GM19452 (cell line): ENCODE data around the gene FTL.

ENCODE experiments used
- ATAC-seq: cut with Tn5 transposase; IDR thresholded peaks from one replicate; pipeline ENCODE4 v1.9.1; 2021; ENCODE audit not compliant: unreplicated experiment

Gene FTL

DNA sequence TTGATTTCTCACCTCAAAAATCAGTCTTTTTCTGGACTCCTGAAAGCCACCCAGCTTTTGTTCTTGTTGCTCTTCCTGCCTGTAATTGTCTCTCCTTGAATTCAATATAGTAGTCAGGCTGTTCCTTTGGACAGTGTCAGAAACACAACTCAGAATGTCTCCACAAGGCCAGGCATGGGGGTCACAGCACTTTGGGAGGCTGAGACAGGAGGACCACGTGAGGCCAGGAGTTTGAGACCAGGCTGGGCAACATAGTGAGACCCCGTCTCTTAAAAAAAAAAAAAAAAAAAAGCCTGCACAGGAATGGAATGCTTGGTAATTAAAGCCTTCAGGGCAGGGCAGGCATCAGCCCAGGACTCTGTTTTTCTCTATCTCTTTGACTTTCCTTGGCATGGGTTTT, 19.3 kb upstream of the FTL start:
- ATAC-seq = no peak

DNA sequence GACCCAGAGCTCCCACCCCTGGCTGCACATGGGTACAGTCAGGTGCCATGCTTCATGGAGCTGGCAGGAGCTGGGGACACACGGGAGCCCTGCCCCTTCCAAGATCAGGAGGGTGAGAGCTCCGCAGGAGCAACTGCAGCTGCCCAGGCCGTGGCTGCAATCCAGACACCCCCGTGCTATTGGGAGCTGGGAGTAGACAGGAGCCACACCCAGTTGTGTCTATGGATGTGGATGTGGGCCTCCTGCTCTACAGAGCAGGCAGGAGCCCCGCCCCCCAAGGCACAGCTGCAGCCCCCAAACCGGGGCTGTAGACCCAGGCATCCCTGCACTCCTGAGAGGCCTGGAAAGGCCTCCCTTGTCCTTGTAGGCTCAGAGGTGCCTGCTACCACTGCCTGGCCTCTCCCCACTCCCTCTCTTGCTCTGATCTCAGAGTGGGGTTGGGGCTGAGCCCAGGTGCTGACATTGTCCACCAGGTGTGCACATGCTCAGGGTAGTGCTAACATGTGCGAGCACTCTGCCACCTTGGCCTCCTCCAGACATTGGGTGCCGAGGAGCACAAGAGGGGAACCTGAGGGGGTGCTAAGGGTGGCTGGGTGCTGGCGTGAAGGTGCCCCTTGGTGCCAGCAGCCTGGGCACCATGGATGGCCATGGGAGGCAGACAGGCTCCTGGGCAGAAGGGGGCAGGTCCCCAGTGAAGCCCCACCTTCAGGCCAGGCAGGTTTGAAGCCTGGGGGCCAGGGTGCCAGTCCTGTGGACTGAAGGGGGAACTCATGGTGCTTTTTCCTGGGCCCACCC, 18.4 kb upstream of the FTL start:
- no peak for ATAC-seq

- no peak for ATAC-seq
These were observed 17.9 kb upstream of the FTL start for GRCh38 chr19:48947258-48947542.

- ATAC-seq = no peak
These were observed 14.9 kb upstream of the FTL start for GRCh38 chr19:48950159-48950558.

DNA sequence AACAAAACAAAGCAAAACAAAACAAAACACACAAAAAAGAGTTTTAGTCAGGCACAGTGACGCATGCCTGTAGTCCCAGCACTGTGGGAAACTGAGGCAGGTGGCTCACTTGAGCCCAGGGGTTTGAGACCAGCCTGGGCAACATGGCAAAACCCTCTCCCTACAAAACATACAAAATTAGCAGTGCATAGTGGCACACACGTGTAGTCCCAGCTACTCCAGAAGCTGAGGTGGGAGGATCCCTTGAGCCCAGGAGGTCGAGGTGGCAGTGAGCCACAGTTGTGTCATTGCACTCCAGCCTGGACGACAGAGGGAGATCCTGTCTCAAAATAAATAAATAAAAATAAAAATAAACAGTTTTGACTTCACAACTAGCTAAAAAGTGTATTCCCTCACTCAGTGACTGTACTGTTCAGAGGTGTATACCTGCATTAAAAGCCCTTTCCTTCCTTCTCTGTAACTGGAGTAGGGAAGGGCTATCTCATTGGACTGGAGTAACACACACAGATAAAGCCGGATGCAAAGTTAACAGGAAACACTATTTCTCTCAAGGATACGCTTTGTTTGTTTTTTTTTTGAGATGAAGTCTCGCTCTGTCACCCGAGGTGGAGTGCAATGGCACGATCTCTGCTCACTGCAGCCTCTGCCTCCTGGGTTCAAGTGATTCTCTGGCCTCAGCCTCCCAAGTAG, 14.1 kb upstream of the FTL start:
- ATAC-seq = no peak

DNA sequence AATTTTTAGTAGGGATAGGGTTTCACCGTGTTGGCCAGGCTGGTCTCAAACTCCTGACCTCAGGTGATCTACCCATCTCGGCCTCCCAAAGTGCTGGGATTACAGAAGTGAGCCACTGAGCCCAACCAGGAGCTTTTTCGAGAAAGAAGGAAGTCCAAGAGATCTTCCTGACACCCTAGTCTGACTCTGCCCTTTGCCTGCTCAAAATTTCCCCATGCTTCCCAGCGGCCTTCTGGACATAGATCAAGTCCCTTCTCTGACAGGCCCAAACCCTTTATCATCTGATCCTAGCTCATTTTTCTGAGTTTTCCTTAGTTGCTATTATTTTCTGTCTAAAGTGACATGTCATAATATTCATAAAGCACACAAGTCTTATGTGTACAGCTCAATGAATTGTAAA, 12.0 kb upstream of the FTL start:
- ATAC-seq = no peak

- no peak for ATAC-seq
These were observed 11.0 kb upstream of the FTL start for GRCh38 chr19:48953990-48954594.

DNA sequence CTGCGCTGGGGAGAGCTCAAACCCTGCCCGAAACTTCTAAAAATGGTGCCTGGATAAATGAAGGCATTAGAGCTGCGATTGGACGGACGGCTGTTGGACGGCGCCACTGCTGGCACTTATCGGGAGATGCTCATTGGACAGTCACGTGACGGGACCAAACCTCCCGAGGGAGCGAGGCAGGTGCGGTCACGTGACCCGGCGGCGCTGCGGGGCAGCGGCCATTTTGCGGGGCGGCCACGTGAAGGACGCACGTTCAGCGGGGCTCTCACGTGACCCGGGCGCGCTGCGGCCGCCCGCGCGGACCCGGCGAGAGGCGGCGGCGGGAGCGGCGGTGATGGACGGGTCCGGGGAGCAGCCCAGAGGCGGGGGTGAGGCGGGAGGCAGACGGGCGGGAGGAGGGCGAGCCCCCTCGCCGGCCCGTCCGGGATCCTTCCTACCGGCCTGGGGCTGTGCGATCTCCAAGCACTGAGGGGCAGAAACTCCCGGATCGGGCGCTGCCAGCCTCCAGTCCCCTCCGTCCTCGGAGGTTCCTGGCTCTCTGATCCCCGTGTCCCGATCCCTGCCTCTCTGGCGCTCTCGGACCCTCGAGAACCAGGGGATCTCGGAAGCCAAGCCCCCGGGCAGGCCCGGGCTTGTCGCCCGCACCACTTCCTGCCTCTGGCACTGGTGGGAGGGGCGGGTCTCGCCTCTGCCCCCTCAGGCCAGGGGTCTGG, 10.4 kb upstream of the FTL start, which contains the start of gene BAX:
Gene BAX (plus strand): TSS at position 281 of the 713 bp plus-strand sequence. CDS start 54 bp downstream, at position 335.
- ATAC-seq = peak; percentile 83

DNA sequence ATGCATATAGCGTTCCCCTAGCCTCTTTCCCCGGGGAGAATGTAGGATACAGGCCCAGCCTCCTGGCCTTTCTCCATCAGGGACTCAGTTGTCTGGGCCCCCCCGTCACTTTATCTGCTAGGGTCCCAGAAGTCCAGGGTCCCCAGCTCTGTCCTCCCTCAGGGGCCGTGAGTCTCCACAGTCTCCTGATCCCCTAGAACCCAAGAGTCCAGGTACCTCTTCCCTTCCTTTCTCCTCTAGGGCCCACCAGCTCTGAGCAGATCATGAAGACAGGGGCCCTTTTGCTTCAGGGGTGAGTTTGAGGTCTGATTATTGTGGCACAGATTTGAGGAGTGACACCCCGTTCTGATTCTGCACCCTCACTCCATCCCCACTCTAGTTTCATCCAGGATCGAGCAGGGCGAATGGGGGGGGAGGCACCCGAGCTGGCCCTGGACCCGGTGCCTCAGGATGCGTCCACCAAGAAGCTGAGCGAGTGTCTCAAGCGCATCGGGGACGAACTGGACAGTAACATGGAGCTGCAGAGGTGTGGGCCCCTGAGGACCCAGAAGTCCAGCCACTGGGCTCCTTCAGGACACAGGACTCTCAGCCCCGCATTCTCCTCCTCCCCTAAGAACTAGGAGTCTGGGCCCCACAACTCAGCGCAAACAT, 9.7 kb upstream of the FTL start:
- ATAC-seq = peak; percentile 9

DNA sequence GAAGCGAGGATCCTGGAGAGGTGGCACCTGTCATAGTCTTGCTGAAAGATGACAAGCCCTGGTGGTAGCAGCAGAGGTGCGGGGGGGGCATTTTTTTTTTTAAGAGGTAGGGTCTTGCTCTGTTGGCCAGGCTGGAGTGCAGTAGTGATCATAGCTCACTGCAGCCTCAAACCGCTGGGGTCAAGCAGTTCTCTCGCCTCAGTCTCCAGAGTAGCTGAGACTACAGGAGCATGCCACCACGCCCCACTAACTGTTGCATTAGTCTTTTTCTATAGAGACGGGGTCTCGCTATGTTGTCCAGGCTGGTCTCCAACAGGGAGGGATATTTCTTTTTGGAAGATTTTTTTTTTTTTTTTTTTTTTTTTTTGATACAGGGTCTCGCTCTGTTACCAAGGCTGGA, 7.1 kb upstream of the FTL start:
- ATAC-seq = no peak

DNA sequence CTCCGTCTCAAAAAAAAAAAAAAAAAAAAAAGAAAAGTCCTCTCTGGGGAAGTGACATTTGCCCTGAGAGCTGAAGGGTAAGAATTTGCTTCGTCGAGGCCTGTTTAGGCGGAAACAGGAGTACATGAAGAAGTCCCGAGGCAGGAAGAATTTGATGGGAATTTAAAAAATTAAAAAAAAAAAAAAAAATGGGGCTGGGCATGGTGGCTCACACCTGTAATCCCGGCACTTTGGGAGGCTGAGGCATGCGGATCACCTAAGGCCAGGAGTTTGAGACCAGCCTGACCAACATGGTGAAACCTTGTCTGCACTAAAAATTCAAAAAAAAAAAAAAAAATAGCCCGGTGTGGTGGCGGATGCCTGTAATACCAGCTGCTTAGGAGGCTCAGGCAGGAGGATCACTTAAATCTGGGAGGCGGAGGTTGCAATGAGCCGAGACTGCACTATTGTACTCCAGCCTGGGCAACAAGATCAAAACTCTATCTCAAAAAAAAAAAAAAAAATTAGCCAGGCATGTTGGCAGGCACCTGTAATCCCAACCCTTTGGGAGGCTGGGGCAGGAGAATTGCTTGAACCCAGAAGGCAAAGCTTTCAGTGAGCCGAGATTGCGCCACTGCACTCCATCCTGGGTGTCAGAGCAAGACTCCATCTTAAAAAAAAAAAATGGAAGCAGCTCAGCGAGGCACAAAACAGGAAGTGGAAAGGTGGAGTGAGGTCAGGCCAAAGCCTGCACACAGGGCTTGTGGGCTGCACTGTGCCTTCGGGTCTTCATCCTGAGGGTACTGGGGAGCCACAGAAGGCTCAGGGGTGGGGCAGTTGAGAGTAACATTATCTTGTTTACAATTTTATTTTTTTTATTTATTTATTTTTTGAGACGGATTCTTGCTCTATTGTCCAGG, 5.5 kb upstream of the FTL start:
- no peak for ATAC-seq

GRCh38 chr19:48961051-48961649, 4.0 kb upstream of the FTL start:
- ATAC-seq = no peak

DNA sequence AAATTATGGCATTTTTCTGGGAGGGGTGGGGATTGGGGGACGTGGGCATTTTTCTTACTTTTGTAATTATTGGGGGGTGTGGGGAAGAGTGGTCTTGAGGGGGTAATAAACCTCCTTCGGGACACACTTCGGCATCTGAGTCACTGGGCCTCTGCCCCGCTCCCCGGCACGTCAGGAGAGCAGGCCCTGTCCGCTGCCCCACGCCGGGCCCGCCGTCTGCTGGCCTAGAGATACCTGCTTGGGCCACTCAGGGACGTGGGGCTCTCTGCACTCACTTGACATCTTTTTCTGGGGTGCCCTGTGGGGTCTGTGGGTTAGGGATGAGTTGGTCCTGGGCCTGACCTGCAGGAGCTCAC, 3.5 kb upstream of the FTL start:
- ATAC-seq = no peak

DNA sequence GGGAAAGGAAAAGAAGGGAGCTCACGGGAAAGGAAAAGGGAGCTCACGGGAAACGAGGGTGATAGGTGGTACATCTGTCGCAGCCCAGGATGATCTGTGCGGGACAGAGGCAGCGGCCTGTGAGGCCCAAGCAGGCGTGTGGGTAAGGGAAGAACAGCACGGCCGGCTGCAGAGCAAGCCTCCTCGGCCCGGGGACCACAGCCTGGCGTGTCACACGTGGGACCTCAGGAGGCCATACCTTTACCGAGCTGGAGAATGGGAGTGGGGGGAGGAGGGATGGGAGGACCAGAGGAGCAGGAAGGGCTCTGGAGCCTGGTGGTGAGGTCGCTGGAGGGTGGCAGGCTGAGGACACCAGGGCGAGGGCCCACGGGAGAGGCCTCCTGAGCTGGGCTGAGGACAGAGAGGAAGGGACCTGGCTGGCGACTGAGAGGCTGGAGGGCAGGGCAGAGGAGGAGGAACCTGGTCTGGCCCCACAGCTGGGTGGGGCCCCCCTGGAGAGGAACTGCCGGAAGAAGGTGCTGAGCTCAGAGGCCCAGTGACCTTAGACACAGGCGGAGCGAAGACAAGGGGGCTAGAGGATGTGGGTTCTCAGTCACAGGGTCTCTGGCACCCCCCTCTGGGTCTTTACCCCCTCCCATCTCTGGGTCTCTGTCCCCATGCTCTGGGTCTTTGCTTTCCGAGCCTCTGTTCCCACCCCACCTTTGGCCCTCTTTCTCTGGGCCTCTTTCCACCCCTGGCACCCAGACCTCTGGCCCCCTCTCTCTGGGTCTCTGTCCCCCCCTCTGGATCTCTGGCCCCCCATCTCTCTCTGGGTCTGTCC, 2.9 kb upstream of the FTL start:
- no peak for ATAC-seq

DNA sequence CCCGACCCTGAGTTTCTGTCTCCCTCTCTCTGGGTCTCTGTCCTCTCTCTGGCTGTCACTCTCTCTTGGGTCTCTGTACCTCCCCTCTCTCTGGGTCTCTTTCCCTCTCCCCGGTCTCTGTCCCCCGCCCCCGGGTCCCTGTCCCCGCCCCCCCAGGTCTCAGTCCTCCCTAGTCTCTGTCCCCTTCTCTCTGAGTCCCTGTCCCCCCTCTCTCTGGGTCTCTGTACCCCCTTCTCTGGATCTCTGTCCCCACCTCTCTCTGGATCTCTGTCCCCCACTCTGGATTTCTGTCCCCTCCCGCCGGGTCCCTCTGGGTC, 2.3 kb upstream of the FTL start:
- ATAC-seq = no peak

DNA sequence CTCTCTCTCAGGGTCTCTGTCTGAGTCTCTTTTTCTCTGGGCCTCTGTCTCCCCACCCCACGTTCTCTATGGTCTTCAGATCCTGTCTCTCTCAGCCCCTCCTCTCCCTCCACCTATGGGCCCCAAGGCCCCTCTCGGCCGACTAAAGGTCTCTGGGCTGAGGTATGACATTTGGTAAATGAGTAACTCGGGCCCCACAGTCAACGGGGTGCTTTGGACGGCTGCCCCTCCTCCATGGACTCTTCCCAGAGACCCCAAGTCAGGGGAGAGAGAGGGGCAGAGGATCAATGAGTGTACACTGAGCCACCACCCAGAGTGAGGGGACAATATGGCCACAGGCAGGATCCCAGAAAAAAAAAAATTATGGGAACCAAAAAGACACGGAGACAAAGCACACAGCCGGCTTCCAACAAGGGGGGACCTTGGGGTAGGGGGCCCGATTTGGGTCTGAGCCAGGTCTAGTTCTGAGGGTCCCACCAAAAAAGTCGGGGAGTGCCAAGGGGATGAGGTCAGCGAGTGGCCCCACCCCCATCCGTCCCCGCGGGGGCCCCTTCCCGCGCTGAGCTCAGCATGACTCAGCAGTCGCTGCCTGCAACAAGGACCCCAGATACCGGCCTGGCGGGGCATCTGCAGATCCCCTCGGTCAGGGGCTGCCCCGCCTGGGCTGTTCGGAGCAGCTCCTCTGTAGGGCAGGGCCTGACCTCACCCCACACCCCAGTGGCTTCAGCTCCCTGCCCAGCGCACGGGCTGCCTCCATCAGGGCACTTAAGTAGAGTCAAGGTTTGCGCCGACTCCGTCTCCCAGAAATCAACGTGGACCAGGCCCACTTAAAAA, 1.5 kb upstream of the FTL start:
- ATAC-seq = no peak

DNA sequence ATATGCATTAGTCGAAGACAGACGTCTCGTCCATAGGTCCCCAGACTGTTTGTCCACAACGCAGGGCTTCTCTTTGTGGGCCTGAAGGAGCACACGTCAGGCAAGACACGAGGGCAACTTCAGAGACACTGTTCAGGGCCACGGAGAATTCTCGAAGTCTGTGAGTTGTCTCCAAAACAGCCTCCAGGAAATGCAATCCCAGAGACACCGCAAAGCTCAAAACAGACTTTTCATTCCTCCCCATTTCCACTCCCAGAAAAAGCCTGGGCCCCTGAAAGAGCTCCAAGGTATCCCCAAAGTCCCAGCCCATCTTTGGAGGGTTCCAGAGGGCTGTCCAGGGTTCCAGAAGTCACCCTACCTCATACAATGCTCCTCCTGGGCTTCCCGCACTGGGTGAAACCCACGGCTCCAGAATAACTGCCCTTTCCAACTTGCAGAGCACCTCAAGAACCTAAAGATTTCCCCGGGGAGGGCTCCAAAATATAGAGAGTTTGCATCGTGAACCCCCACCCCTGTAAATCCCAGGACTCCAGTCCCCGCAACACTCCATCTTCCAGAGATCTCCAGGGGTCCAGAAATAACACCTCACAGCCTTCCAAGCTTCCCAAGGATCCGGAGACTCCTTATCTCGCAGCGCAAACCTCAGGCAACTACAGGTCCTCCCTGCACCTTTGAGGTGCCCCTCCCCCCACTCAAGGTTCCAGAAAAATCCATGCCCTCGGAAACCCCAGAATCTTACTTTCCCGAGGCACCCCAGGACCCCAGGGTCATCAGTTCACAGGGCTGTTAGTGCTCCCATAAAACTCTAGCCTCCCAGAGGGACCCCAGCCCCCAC, 687 bp upstream of the FTL start:
- ATAC-seq = no peak
